Activated CD4-positive, alpha-beta T cell treated with anti-CD3 and anti-CD28 coated beads, Interleukin-2, Interleukin-6, amounts not matched to agents 100 ng/mL and 50 ng/mL, durations not matched to agents 16 hours and 8 hours (primary cell): Measurements from ENCODE around the gene KRTAP4-11.
"Not testable (repeated sequence)": the region's sequence is repeated elsewhere in the genome, so short reads cannot be mapped to it uniquely, and the experiment has no call there.

Experiments used
- DNase-seq: peaks from one replicate; pipeline ENCODE4 v3.0.0-alpha.2; 2020

Gene KRTAP4-11

DNA sequence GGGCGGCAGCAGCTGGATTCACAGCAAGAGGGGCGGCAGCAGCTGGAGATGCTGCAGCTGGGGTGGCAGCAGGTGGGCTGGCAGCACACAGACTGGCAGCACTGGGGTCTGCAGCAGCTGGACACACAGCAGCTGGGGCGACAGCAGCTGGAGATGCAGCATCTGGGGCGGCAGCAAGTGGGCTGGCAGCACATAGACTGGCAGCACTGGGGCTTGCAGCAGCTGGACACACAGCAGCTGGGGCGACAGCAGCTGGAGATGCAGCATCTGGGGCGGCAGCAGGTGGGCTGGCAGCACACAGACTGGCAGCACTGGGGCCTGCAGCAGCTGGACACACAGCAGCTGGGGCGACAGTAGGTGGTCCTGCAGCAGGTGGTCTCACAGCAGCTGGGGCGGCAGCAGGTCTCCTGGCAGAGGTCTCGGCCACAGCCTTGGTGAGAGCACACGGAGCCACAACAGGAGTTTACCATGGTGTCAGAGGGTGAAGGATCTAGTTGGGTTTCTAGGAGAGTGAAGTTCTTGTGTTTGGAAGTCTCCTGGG lies at the start of gene KRTAP4-11:
TSS of gene KRTAP4-11 (minus strand) at position 528 of the 541 bp plus-strand sequence. CDS start at position 470, 58 bp downstream.
- not testable (repeated sequence) for DNase-seq

DNA sequence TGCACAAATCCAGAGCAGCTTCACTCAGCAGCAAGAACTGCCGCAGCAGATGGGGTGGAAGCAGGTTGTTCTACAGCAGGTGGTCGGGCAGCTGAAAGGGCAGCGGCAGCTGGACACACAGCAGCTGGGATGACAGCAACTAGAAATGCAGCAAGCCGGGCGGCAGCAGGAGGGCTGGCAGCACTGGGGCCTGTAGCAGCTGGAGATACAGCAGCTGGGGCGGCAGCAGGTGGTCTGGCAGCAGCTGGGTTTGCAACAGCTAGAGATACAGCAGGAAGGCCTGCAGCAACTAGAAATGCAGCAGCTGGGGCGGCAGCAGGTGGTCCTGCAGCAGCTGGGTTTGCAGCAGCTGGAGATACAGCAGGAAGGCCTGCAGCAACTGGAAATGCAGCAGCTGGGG lies 49.4 kb upstream of the KRTAP4-11 start:
- no peak for DNase-seq

DNA sequence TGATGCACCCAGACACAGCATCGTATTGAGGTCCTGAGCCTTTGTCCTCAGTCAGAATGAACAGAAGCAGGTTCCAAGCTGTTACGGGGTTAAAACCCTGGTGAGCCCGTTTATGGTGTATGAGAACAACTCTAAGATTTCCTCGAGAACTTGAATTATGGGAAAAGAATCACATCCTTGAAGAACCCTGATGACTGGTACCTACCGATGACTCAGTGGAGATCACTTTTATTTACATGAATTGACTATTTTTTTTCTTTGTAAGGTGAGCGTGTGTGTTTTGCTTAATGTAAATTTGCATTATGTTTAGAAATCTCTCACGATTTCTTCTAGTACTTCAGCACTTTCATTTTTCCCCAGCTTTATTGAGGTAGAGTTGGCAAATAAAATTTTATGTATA lies 45.7 kb upstream of the KRTAP4-11 start:
- no peak for DNase-seq

DNA sequence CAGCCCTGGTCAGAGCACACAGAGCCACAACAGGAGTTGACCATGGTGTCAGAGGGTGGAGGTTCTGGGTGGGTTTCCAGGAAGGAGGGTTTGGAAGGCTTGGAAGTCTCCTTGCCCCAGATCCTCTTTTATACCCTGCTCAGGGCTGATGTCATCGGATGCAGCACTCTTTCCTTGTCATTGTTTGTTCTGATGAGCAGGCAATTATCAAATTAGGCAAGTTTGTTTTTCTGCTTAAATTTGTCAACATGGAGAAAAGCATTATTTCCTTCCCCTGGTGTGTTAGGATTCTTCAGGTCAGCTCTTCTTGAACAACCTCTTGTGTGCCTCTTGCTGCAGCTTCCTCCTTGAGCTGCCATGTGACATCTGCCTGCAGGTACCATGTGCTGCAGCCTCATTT lies 42.5 kb upstream of the KRTAP4-11 start, which contains the start of gene KRTAP4-4:
TSS of gene KRTAP4-4 (minus strand) at position 101 of the 400 bp plus-strand sequence. CDS start at position 44, 57 bp downstream.
- no peak for DNase-seq

DNA sequence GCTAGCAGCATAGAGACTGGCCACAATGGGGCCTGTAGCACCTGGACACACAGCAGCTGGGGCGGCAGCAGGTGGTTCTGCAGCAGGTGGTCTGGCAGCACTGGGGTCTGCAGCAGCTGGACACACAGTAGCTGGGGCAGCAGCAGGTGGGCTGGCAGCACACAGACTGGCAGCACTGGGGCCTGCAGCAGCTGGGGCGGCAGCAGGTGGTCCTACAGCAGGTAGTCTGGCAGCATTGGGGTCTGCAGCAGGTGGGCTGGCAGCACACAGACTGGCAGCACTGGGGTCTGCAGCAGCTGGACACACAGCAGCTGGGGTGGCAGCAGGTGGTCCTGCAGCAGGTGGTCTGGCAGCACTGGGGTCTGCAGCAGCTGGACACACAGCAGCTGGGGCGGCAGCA lies 42.0 kb upstream of the KRTAP4-11 start:
- not testable (repeated sequence) for DNase-seq

DNA sequence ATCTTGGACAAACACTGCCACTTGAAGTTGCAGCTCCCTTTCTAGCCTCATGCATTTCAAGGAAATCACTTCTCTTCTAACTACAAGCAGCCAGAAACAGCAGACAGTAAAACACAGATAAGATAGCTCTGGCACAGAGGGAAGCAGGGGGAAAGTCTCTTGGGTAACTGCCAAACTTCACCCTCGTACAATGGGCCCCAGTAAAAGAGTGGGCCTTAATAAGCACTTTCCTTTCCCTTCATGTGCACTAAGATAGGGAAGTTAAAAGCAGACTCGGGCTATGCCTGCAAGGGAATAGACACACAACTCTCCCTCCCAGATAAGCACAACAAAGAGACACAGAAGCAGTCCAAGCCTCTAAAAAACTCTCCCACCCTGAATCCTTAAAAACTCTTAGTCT lies 35.7 kb upstream of the KRTAP4-11 start:
- DNase-seq = no peak

DNA sequence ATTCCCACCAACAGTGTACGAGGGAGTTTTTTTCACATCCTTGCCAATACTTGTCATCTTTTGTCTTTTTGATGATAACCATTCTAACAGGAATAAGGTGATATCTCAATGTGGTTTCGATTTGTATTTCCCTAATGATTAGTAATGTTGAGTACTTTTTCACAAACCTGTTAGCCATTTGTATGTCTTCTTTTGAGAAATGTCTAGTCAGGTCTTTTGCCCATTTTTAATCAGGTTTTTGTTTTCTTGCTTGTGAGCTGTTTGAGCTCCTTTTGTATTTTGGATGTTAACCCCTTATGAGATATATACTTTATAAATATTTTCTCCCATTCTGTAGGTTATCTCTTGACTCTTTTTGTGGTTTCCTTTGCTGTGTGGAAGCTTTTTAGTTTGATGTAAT lies 33.4 kb upstream of the KRTAP4-11 start:
- DNase-seq = no peak

DNA sequence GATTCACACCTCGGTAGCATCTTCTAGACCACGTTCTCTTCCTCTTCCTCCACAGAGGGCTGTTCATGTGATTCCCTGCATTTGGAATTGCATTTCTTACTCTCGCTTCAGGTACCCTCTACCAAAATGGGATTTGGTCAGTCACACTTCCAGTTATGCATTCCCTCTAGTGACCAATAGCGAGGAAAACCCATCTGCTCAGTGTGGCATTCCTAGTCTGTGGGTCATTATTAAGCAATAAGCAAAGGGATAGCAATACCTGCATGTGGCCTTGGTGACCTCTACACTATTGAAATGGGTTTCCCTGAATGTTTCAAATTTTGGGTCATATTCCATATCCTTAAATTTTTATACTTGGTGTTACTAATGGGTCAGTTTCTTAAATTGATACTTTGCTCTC lies 31.9 kb upstream of the KRTAP4-11 start:
- DNase-seq = no peak

DNA sequence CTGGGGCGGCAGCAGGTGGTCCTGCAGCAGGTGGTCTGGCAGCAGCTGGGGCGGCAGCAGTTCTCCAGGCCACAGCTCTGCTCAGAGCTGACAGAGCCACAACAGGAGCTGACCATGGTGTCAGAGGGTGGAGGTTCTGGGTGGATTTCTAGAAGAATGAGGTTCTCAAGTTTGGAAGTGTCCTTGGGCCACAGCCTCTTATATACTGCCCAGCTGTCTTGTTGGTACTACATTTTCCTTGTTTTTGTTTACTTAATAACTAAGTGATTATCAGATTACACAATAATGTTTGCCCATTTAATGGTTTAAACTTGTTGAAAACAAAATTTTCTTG lies 31.4 kb upstream of the KRTAP4-11 start, which contains the start of gene KRTAP4-5:
TSS of gene KRTAP4-5 (minus strand) at position 174 of the 334 bp plus-strand sequence. CDS start at position 116, 58 bp downstream.
- DNase-seq = no peak

DNA sequence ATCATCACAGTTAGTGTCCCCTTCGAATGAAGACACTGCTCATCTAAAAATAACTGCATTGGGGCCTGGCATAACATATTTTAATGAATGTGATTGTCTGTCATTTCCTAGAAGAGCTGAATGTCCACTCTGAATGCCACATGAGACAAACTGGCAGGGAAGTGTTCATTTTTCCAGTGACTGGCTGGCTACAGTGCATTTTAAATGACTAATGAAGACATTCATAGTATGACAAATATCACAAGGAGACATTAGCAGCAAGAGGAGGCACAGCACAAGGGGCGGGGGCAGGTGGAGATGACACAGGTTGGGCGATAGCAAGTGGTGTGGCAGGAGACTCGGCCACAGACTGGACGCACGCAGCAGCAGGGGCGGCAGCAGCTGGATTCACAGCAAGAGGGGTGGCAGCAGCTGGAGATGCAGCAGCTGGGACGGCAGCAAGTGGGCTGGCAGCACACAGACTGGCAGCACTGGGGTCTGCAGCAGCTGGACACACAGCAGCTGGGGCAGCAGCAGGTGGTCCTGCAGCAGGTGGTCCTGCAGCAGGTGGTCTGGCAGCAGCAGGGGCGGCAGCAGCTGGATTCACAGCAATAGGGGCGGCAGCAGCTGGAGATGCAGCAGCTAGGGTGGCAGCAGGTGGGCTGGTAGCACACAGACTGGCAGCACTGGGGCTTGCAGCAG lies 30.9 kb upstream of the KRTAP4-11 start:
- not testable (repeated sequence) for DNase-seq

DNA sequence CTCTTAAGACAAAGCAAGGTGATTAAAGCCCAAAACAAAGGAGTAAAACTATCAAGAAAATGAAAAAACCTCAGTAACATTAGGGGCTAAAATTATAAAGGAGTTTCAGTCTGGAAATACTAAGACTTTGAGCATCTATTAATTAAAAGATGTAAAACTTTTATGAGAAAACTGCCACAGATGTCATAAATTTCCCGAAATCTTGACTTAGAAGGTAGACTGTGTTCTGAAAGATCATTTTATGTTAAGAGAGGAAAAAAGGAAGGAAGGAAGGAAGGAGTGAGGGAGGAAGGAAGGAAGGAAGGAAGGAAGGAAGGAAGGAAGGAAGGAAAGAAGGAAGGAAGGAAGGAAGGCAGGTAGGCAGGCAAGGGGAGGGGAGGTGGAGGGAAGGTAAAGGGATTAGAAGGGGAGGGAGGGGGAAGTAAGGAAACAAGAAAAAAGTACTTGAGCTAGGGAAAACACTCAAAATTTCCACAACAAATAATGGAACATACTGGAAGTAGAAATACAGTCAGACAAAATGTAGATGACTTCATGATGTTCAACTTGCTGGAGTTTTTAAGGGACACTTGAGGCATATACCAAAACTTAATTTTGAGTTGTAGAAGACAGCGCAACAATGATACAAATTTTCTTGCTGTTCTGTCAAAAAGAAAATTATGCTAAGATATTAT lies 29.5 kb upstream of the KRTAP4-11 start:
- DNase-seq = no peak

DNA sequence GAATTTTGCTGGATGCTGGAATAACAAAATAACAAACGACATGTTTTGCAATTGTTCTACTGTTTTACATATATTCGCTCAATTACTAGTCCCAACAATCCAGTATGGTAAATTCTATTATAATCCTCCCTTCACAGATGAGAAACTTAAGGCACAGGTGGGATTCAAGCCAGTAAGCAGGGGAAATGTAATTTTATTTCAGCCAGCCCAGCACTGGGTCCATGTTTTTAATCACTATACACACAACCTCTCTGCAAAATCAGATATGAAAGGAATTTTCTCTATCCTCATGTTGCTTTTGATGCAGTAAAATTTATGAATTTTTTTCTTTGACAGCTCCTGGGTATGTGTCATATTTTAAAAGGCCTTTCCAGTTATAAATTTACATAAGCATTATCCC lies 27.1 kb upstream of the KRTAP4-11 start:
- DNase-seq = no peak

DNA sequence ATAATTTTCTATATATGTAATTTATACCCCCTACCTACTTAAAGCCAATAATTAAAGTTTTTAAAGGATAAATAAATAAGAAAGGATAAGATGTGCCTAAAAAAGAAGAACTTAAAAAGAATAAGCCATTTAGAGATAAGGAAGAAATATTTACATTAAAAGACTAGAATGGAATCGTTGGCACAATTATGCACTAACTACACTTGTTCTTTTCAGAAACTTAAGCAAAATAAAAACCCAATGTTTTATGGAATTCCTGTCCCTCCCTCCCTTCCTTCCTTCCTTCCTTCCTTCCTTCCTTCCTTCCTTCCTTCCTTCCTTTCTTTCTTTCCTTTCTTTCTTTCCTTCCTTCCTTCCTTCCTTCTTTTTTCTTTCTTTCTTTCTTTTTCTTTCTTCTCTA lies 26.7 kb upstream of the KRTAP4-11 start:
- no peak for DNase-seq

DNA sequence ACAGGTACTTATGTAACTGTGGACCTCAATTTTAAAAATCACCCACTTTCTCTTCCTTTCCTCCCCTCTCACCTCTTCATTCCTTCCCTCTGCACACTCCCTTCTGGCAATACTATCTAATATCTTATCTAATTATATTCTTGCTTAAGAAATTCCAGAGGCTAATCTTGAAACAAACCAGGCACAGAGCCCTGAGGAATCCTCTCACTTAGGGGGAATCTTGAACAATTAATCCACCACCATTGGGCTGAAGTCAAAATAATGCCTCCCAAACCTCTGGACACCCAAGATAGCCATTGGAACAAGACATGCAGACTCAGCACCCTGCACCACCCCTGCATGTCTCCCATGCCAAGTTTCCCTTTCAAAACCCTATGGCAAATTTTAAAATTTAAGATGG lies 23.2 kb upstream of the KRTAP4-11 start:
- no peak for DNase-seq

DNA sequence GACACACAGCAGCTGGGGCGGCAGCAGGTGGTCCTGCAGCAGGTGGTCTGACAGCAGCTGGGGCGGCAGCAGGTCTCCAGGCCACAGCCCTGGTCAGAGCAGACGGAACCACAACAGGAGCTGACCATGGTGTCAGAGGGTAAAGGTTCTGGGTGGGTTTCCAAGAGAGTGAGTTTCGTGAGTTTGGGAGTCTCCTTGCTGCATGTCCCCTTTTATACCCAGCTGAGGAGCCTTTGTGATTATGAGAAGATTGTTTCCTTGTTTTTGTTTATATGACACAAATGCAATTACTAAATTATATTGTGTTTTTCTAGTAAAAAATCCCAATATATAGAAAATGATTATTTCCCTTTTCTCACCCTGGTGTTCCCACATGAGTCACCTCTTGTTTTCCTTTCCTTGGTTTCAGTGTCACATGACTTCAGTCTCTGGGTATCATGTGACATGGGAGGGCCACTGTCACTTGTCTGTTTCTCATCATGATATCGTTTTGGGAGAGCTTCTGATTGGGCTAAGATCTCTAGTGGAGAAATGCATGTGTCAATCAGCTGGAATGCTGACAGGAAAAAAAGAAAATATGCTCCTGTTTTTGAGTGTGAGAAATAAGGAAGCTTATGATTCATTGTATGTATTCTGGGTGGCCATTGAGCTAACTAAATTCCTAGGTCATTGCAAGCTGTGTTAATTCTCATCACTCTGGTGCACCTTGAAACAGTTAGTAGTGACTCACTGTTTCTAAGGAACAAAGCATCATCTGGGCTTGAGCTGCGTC lies 22.4 kb upstream of the KRTAP4-11 start, which contains the start of gene KRTAP4-6:
TSS of gene KRTAP4-6 (minus strand) at position 185 of the 772 bp plus-strand sequence. CDS start at position 128, 57 bp downstream.
- no peak for DNase-seq

DNA sequence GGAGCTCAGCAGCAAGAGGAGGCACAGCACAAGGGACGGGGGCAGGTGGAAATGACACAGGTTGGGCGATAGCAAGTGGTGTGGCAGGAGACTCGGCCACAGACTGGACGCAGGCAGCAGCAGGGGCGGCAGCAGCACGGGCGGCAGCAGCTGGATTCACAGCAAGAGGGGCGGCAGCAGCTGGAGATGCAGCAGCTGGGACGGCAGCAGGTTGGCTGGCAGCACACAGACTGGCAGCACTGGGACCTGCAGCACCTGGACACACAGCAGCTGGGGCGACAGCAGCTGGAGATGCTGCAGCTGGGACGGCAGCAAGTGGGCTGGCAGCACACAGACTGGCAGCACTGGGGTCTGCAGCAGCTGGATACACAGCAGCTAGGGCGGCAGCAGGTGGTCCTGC lies 21.7 kb upstream of the KRTAP4-11 start:
- not testable (repeated sequence) for DNase-seq

DNA sequence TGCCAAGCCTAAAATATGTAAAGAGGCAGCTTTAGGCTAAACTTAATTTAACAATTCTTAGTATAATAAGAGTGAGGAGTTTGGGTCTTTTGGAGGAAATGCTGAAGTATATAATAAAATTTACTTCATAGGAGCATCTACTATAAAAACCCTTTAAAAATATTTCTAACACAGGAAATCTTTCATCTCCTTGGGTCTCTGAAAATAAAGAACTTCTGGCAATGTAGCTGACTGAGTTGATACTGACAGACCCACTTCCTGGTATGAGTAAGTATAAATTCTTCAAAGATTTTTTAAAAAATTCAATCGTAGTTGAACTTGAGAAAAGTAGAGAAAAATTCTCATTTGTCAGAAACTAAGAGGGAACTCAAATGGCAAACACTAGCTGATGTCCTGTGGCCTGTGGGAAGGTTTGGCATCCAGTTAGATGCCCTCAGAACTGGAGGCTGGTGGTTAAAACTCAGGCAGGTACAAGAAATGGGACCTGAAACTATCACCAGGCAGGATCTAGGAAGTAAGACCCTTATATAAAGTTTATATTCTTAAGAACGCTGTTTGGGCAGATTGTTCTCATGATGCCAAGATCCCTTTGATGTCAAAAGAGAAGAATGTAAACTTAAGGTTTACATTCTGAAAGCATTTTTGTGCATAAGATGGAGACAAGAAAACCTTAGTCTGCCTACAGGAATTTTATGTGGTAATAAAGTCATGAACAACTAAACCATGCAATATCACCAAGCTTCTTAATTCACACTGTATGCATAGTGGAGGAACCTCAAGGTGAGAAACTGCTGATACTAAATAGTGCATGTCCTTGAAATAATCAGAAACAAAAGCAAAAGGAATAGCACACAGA lies 15.9 kb upstream of the KRTAP4-11 start:
- no peak for DNase-seq

DNA sequence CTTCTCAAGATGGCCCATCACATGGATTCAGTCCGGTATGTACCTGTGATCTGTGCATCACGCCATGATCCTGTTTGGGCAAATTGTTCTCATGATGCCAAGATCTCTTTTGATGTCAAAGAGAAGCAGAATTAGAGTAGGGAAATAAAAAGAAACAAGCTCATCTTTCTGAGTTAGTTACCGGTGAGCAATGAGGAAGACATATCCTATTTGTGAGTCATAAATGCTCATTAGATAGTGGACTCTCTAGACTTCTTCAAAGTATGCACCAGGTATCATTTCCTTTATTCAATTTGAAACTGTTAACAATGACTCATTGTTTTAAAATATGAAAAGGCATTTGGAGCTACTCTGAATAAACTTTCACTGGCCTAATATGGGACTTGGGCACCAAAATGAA lies 13.8 kb upstream of the KRTAP4-11 start:
- DNase-seq = no peak

DNA sequence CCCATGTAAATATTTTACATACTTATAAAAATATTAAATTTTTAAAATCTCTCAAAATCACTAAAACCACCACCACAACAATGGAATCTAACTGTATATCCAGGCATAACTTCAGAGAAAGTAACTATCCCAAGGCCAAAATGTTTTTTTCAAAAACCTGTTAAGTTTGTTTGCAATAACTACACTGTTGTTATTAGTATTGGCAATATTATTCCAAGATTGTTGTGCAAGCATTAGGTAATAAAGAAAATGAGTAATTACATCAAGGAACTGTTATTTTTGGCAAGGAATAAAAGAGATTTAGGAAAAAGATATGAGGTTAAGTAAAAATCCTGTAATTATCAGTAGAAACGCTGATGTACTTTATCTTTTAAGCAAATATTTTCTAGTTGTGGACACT lies 9.2 kb upstream of the KRTAP4-11 start:
- no peak for DNase-seq

DNA sequence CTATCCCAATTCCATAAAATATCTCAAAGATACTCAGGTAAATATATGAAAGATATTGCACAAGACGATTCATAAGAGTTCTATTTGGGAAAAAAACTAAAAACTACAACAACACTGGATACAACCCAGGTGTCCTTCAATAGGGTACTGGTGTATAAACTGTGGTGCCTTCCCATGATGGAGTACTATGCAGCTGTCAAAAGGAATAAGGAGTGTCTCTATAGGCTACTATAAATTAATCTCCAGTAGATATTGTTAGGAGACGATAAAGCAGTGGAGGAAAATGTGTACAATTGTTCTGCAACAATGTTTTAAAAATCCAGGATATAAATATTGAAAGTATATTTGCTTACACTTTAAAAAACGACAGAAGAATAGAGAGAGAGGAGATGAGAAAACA lies 8.2 kb upstream of the KRTAP4-11 start:
- DNase-seq = no peak

DNA sequence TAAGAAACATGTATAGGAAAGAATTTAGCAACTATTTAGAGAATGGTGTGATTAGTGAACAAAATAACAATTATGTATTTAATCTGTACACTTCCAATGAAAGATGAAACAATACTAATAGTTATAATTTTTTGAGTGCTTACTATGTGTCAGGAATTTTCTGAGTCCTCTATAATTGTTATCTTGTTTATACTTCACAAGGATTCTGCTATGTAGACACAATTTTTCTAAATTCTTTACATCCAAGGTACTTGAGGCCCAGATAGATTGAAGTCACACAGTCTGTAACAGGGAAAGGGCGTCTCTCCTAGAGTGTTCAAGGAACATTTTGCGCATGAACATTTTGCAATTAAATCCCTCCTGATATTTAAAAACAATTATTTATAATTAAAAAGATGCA lies 6.9 kb upstream of the KRTAP4-11 start:
- no peak for DNase-seq

DNA sequence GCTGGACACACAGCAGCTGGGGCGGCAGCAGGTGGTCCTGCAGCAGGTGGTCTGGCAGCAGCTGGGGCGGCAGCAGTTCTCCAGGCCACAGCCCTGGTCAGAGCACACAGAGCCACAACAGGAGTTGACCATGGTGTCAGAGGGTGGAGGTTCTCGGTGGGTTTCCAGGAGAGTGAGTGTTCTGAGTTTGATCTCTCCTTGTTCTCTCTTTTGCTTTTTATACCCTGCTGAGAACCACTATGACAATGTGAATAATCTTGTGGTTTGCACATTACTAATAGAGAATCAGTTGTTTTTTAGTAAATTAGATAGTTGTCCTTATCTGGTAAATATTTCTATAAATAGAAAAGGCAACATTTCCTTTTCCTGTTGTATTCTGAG lies 5.8 kb upstream of the KRTAP4-11 start, which contains the start of gene KRTAP4-12:
TSS of gene KRTAP4-12 (minus strand) at position 192 of the 381 bp plus-strand sequence. CDS start at position 132, 60 bp downstream.
- not testable (repeated sequence) for DNase-seq
